ENCODE data around the gene THAP12.

DNA sequence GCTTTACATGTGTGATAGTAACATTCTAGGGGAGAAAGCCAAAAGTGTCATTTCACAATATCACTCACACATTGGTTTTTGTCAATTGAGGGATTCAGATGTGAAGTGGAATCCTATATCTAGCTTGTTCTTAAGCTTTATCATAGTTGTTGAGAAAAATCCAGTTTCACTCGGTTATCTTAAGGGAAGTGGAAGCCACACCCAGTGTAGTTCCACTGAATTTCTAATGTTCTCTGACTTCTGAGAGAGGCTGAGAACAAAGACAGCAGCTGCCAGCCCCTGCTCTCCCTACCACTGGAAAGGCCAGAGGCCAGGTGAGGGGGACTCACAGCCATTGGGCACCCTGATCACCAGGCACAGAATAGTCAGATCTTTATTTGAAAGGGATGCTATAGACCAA lies 53.7 kb downstream of the THAP12 start:
- TF ChIP-seq, protein P1, sequence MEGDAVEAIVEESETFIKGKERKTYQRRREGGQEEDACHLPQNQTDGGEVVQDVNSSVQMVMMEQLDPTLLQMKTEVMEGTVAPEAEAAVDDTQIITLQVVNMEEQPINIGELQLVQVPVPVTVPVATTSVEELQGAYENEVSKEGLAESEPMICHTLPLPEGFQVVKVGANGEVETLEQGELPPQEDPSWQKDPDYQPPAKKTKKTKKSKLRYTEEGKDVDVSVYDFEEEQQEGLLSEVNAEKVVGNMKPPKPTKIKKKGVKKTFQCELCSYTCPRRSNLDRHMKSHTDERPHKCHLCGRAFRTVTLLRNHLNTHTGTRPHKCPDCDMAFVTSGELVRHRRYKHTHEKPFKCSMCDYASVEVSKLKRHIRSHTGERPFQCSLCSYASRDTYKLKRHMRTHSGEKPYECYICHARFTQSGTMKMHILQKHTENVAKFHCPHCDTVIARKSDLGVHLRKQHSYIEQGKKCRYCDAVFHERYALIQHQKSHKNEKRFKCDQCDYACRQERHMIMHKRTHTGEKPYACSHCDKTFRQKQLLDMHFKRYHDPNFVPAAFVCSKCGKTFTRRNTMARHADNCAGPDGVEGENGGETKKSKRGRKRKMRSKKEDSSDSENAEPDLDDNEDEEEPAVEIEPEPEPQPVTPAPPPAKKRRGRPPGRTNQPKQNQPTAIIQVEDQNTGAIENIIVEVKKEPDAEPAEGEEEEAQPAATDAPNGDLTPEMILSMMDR (conservative IDR thresholded peaks at IDR 0.05), result no peak
- TF ChIP-seq ZFX (IDR thresholded peaks at IDR 0.05), result no peak

Measured in C4-2B (cell line).